GM18502 (cell line): ENCODE data around the gene DCDC2C.

Experiments
- ATAC-seq: cut with Tn5 transposase; IDR thresholded peaks from one replicate; pipeline ENCODE4 v1.9.1; 2021; ENCODE audit warnings: mild to moderate bottlenecking; ENCODE audit not compliant: unreplicated experiment, poor library complexity

The DCDC2C gene

DNA sequence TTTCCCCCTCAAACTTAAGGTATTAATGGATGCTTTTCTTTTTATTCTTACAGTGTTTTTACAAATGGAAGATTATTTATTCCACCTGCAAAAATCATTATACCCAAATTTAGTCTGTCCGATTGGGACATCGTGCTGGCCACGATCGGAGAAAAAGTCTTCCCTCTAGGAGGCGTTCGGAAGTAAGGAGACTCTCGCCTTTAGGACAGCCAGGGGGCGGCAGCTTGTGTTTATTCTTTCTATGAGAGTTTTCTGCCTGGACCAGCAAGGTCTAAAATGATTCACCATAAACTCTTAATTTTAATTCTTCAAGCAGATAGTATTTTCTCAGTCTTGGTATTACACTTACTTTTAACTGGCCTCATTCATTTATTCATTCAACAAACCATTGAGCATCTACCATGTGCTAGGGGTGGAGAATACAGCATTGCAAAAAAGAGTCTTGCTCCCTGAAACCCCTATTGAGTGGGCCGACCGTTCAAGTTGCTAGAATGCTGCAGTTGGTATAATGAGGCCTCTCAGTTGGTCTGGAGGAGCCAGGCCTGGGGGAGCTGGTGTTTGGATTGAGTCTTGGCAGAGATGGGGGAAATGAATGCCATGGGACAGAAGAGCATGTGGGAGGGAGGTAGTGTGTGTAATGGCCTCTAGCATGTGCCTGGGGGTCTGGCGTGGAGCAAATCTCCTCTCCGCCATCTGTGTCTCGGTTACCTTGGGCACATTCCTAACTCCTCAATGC, 38.7 kb downstream of the DCDC2C start:
- ATAC-seq: no peak

DNA sequence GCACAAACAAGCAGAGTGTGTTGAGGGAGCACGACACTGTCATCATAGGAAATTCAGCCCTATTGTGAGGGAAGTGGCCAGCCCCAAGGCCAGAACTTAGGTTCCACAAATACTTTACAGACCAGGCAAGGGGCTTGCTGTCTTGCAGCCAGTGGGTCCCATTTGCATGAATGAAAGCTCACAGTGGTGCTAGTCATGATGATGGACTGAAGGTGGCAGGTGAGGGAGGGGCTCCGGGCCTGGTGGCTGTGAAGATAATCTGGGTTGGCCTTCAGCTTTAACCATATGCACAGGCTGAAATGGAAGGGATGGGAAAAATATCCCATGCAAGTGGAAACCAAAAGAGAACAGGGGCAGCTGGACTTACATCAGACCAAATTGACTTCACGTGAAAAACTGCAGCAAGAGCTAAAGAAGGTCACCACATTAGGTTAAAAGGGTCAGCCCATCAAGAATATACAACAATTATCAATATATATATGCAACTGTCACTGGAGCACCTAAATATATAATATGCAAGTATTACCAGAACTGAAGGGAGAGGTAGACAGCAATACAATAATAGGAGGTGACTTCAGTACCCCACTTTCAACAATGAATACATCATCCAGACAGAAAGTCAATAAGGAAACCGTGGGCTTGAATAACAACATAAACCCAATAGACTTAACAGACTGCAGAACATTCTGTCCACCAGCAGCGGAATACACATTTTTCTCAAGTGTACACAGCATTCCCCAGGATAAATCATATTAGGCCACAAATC, 39.6 kb downstream of the DCDC2C start:
- ATAC-seq: no peak

DNA sequence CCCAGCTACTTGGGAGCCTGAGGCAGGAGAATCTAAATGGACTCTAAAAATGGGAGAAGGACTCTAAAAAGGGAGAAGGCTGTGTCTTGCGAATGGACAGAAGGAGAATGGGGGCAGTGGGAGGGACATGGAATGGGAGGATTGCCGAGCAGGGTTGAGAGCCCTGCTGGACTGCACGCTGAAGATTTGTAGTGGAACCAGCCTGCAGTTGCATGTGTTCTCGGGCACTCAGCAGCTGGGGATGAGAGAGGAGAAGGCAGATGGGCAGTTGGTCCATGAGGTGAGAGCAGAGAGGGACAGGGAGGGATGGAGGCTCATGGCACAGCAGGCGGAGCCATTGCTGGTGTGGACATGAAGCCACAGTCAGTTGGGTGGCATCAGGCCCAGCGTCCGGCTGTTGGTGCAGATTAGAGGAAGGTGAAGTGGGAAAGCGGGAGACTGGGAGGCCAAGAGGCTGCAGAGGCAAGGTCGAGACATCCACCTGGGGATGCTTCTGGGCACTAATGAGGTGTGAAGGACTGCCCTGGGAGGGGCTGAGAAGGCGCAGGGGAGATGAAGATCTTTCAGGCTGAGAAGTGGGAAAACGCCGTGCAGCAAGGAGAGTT, 40.7 kb downstream of the DCDC2C start:
- ATAC-seq: no peak

DNA sequence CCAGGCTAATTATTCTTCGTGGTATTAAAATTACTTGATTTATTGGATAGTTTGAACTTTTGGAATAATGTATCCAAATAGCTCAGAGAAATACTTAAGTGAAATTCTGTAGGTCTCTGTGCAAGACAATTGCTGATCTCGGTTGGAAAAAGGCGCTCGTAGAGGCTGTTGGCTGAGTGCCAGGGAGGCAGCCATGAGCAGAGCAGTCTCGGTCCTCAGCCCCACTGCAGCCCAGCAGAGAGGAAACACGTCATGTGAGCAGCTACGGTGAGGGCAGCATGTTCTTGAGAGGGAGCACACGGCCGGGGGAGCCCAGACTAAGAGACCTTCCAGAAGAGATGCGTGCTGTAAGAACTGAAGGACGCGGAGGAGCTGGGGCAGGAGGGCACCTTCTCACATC, 42.5 kb downstream of the DCDC2C start:
- ATAC-seq: no peak

DNA sequence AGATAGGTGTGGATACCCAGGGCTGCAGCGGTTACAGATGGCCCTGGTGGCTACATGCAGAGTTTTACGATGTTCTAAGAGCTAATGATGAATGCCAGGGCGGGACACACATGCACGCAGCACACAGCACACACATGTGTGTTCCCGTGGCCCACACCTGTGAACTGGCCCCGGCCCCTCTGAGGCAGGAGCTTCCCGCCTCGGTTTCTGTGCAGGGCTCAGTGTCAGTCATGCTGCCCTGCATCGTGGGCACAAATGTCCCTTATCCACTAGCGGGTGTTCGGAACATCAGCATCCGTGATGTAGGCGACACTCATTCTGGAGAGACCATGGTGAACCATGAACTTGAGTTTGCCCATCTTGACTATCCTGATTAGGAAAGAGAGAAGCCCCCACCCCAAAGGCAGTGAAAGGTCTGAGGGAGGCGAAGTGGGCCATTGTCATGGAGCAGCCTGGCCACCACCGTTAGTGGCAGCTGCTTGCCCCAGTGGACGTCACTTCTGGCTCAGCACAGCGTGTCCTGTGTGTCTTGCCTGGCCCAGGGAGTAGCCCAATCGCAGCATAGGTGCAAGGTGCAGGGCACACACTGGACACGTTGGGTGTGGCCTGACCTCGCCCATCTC, 43.8 kb downstream of the DCDC2C start:
- ATAC-seq: no peak

DNA sequence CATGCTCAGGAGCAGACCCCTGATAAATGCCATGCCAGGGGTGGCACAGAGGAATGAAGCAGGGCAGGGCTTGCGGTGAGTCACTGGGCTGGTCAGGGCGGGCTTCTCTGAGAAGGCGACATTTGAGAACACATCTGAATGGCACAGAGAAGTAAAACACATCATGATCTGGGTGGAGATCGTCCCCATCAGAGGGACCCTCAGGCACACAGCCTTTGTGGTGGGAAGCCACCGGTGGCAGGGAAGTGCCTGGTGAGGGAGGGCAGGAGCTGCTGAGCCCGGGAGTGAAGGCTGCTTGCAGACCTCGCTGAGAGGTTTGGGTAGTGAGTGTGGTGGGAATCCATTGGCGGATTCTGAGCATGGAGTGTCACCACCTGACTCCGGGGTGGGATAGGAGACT, 44.5 kb downstream of the DCDC2C start:
- no peak for ATAC-seq

DNA sequence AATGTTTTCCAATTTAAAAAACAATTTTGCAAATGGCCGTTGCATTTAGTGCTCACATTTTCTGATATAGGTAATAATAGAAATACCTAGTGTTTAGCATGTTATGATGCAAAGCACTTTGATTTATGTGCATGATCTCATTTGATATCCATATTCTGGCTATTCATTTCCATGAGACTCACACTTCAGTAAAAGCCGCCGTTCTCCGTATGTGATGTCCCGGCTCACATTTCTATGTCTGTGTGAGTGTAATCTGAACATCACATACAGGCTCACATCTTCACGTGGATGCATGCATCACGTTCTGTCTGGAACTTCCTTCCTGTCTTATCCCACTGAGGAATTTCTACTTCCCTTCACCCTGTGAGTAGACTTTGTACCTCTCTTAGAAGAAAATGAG, 45.8 kb downstream of the DCDC2C start:
- no peak for ATAC-seq

DNA sequence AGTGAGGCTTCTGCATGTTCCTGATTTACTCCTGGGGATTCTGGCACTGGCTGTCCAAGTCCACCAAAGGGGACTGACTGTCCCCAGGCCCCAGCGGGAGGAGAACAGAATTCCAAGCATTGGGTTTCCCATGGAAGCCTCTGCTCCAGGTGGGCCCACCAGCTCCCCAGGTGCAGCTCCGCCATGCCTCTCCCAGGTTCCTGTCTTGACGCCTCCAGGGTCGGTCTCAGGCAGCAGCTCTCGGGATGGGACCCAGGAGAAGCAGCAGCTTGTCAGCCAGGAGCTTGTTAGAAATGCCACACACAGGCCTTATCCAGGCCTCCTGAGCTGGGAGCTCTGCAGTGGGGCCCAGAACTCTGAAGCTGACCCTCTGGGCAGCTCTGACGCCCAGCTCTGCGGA, 47.9 kb downstream of the DCDC2C start:
- ATAC-seq: no peak

DNA sequence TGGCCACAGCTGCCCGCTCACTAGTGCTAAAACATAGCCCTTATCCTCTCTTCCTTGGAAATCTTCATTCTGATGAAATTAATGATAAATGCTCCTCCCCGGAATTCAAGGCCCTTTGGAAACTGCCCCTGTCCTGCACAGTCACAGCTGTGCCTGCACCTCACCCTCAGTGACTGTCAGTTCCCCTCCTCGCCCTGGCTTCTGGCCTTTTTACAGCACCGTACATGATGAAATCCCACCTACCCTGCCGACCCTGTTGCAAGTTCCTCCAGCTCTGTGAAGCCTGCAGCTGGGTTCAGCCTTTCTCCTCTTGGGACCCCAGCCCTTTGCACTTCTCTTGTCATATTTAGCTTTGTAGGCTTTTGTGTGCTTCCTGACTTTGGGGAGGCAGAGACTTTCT, 48.4 kb downstream of the DCDC2C start:
- no peak for ATAC-seq

DNA sequence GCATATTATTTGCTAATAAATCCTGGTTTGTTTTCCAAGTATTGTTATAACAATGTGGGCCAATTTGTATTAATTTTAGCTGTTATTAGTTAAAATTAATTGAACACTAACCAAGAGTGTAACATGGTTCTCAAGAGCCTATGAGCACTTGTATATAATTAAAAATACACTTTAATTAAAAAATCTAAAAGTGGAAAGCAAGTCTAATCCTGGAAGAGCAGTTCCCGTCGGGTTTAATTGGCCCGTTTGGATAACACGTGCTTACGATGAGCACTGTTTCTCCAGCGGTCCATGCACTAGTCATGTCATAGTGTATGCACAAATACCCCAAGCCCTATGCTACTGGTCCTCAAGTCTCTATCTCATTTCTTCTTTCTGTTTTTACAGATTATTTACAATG, 49.0 kb downstream of the DCDC2C start:
- no peak for ATAC-seq

DNA sequence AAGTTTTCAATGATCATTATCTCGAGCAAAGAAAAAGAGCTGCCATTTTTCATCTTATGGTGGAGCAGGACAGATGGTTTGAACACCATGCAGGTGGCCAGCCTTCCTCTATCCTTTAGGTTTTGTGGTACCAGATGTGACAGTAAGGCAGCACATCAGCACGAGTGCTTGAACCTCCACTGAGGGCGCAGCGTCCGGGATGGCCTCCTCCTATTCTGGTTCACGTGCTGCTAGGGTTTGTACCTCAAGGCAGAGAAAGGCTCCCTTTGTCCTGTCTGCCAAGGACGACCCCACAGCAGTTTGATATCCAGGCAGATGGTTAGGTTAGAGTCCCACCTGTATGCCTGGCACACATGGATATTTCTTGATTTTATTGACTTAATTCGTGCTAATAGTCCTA, 50.2 kb downstream of the DCDC2C start:
- ATAC-seq: no peak

DNA sequence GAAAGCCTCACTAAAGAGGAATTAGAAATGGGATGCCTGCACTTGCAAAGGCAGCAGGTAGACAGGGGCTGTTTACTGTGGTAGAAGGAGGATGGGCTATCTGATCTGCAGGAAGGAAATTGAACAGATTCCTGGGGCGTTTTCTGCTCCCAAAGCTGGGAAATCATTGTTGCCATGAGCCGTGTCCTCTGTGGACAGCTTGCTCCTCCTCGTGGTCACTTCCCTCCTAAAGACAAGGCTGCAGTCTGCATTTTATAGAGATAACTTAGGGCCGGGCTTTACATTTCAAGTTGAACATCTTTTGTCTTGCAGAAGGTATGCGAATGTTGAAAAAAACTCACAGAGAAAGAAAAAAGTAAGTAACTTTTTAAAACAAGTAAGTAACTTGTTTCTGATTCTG, 50.9 kb downstream of the DCDC2C start:
- ATAC-seq: no peak

DNA sequence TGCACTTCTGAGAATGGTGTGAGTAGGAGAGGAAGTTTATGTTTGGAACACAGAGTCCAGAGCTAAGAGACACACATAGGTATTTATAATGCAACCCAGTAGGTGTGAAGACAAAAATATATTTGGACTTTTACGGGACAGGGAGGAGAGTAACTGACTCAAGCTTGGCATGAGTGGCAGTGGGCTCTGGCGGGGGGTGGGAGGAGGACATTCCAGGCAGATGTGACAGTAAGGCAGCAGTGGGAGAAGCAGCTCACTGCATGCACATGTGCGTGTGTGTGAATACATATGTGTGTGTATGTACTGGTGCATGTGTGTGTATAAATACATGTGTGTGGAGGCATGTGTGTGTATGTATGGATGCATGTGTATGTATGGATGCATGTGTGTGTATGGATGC, 51.4 kb downstream of the DCDC2C start:
- no peak for ATAC-seq

DNA sequence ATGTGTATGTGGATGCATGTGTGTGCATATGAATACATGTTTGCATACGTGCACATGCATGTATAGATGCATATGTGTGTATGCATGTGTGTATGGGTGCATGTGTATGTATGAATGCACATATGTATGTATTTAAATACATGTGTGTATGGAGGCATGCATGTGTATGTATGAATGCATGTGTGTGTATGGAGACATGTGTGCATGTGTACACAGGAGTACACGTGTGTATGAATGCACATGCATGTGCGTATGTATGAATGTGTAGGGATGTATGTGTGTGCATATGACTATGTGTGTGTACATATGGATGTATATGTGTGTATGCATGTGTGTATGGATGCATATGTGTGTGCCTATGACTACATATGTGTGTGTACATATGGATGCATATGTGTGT, 51.9 kb downstream of the DCDC2C start:
- no peak for ATAC-seq

DNA sequence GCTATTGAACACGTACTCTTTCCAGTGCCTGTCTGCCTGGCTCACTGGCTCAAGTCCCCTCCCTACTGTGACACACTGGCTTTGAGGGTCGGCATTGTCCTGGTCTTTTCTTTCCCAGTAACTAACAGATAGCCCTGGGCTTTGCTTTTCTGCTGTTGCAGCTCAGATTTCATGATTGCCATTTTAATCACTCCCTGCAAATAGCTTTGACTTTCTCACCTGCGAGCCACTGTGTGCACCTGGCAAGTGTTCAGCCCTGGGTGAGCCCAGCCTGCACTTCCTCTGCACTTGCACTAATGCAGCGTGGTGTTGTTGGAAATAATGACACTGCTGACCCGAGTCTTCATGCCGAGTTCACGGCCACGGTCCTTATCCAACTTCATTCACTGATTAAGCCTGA, 52.9 kb downstream of the DCDC2C start:
- ATAC-seq: no peak

DNA sequence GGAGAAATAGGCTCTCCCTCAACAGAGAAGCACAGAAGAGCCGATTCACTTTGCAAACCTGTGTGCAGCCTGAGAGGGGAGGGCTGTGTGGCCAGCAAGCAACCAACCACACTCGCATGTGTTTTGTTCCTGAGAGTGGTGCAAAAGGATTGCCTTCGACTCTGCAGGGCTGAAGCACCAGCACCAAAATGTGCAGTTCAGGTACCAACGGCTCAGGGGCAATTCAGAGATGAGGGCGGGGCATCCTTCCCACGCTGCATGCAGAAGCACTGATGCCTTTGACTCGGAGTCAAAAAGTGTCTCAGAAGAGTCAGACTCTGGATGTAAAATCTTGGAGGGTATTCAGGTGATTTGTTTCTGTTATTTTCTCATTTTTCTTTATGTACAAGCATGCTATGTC, 55.5 kb downstream of the DCDC2C start:
- ATAC-seq: no peak

DNA sequence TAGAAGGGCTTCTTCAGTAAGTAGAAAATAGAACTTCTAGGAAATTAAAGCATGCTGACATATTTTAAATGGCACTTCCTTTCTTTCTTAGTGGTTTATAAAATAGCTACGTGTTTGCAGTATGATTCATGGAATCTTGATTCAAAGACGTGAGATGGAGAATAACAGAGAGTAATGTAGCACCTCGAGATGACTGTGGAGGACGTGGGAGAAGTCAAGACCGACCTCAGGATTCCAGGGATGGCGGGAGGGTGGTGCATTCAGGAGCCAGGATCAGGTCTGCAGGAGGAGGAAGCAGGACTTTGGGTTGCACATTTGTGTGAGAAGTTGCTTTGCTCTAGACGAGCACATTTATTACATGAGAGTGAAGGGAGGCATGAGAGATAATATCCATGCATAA, 56.0 kb downstream of the DCDC2C start:
- no peak for ATAC-seq

DNA sequence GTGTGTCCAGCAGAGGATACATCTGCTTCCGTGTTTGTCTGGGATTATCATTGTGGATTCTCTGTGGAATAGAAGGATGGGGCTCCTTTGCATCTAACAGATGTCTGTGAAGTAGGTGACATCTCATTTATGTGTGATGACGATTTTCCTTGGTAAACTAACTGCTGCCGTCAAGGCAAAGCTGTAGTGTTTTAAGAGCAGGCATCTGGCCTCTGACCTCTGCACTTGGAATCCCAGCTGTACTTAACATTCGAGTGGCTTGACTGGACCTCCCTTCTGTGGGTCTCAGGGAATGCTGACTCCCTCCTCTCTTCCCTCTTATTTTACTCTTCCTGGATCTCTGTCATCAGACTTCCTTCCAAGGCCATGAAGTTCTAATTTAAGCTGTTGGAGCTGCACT, 56.4 kb downstream of the DCDC2C start:
- no peak for ATAC-seq

DNA sequence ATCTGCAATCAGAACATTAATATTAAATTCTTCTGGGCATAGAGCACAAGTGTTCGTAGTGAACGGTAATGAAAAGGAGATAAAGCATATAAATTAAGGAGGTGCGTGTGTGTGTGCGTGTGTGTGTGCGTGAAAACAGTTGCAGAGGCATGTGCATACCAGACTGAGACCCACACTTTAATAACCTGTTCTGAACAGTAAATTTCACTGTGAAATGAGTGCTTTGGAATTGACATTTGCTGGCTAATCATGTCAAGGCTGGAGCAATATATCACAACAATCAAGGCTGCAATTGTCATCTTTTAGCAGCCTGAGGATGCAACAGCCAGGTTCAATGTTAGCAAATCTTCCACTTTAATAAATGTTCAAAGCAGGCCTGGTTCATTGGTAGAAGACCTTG, 57.9 kb downstream of the DCDC2C start:
- ATAC-seq: no peak

DNA sequence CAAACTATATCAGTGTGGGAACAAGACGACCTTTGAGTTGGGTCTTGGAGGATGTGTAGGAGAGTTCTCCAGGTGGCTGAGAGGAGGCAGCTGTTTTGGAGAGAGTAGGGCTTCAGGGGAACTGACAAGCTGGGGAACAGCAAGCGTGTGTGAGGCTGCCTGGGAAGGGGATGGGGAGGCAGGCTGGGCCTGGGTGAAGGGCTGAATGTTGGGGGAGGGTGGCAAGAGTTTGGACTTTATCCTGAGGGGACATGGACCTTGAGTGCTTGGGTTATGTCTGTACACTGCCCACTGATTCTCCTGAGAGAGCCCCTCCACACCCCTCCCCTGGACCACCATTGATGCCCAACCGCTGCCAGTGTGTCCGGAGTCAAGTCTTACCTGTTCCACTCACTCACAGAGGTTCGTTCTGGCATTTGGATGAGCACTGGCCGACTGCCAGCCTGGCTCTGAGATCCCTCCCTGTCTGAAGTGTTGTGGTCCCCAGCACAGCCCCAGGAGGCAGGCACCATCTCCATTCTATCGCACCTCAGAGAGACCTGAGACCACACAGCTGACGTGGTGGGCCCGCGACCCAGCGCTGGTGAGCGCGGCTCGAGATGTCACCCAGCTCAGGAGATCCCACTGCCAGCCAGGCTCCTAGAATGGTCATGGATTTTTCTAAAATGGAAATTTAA, 59.5 kb downstream of the DCDC2C start:
- ATAC-seq: no peak

DNA sequence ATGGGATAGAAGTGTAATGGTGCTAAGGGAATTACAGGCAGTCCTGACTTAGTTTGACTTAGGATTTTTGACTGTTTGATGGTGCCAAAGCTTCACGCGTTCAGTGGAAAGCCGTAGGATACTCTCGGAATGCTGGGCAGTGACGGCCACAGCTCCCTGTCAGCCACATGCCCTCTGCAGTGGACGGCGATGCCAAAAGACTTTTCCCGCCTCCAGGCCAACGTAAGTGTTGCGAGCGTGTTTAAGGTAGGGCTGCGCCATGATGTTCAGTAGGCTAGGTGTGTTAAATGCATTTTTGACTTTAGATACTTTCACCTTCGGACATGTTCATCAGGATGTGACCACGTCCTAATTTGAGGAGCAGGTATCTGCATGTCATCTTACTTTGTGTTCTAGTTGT, 63.4 kb downstream of the DCDC2C start:
- no peak for ATAC-seq
